Subcutaneous adipose tissue (tissue), 4 donors: Measurements from ENCODE around the gene SORBS2. TPM values are rescaled to one million over a fixed set of nuclear protein-coding genes. Genes with fewer than 3 reads are reported as not detected.

ENCODE experiments used
- total RNA-seq, 4 donors: library from RNA; depleted of rRNA; stranded (reverse); fragments of >200 nt; gene quantifications; one replicate each; pipeline ENCODE4 v1.1.0, GENCODE V29; 2016
- TF ChIP-seq, protein P1 (sequence below): fragments of 450-650 bp; IDR thresholded peaks from one replicate; pipeline ENCODE4 v1.5.1; 2016; ENCODE audit warnings: low read depth, mild to moderate bottlenecking, control low read depth, antibody characterized with exemption, moderate library complexity

SORBS2 gene
- total RNA-seq, 4 donors from 2014 or later = 6.8 to 59.0 (median 32.0) TPM

DNA sequence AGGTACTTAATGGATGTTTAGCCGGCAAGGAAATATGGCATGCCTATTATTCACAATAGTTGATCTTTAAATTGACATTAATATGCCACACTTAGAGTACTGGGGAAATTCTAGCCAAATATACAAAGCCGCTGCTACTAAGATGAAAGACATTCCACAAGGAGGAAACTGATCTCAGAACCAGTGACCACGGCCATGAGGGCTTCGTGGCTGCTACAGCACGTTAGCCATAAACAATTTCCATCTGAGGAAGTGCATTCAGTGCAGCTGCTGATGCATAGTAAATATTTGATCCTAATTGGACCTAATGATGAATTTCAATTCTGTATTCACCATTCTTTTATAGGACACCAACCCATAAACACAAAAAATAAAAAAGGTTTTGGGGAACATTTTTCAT, 59.1 kb downstream of the SORBS2 start:
- TF ChIP-seq, protein P1, sequence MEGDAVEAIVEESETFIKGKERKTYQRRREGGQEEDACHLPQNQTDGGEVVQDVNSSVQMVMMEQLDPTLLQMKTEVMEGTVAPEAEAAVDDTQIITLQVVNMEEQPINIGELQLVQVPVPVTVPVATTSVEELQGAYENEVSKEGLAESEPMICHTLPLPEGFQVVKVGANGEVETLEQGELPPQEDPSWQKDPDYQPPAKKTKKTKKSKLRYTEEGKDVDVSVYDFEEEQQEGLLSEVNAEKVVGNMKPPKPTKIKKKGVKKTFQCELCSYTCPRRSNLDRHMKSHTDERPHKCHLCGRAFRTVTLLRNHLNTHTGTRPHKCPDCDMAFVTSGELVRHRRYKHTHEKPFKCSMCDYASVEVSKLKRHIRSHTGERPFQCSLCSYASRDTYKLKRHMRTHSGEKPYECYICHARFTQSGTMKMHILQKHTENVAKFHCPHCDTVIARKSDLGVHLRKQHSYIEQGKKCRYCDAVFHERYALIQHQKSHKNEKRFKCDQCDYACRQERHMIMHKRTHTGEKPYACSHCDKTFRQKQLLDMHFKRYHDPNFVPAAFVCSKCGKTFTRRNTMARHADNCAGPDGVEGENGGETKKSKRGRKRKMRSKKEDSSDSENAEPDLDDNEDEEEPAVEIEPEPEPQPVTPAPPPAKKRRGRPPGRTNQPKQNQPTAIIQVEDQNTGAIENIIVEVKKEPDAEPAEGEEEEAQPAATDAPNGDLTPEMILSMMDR = no peak

DNA sequence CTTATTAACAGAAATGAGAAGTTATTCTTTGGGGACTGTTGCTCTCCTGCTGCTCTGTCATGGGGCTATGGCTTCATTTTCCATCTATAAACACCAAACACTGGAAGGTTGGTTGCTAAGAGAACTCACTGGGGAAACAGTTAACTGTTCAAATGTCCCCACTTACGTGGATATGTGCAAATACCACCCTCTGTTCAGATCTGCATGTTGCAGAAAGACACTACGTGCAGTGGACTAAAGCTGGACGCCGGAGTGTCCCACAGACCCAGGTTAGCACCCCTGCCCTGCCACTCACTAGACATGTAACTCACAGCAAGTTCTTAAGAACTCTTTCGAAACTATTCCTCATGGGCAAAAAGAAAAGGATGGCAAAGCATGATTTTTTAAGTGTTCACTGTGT, 62.1 kb downstream of the SORBS2 start:
- TF ChIP-seq, protein P1 = no peak

DNA sequence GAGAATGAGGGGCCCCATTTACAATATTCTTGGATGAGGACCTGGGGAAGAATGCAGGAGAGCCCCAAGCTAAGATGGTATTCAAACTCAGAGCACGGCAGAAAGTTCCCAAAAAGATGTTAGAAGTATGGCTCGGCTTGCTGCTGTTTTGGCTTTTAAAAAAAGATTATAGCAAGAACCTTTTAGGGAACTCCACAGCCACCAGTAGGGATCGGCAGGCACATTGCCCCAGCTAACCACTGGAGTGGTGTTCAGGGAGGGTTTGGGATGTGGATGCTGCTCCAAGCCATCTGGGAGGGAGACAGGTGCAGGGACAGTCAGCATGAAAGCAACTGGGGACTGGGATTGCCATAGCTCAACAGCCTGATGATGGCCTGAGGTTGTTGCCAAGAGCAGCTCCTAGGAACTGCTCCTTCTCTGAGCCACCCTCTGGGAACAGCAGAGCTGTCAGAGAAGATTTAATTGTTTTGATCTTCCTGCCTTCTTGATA, 63.0 kb downstream of the SORBS2 start:
- TF ChIP-seq, protein P1 = no peak

DNA sequence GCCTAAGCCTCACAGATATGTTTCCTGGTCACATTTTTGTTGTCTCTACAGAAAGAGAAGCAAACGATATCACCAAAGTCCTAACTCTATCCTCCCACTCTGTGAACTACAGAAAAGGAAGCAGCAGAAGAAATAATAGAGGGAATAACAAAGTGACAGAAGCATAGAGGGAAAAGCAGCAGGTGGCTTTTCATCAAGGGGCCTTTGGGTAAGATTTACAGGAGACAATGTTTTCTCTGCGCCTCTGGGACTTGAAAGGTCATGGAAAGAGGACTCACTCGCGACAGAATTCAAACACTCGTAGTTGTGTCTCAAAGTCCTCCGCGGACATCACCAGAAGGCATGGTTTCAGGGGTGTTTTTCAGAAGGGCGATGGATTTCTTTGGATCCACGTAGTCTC, 66.1 kb downstream of the SORBS2 start:
- TF ChIP-seq, protein P1 = no peak

DNA sequence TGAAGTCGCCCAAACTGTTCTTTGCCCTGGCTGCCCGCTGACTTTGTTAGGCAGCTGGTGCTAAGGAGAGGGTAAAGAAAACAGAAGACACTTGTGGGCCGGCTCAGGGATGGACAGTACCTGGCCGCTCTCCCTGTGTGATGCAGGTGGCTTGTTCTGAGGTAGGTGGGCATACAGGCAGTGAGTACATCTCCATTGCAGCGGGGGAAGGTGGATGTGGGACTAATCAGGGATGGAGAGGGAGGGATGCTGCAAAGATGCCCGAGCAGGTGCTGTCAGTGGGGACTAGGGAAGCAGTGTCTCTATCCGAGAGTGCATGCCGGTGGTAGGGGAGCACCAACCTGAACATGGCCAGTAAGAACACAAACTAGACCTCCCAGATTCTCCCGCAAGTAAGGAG, 67.0 kb downstream of the SORBS2 start:
- TF ChIP-seq, protein P1 = no peak

DNA sequence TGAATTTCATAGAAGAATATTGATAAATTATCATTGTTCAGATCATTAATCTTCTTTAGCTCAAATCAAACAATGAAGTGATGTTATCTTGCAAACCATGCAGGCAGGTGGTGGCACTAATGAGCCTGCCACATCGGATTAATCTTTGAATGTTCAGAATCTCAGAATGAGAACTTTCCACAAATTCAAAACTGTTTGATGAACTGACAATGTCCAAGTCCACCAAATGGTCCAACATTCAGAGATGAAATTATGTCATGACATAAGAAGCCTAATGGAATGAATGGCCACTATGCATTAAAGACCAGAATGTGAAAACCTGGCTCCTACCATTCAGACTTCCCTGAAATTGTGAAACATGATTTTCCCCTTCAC, 67.5 kb downstream of the SORBS2 start:
- TF ChIP-seq, protein P1 = no peak

DNA sequence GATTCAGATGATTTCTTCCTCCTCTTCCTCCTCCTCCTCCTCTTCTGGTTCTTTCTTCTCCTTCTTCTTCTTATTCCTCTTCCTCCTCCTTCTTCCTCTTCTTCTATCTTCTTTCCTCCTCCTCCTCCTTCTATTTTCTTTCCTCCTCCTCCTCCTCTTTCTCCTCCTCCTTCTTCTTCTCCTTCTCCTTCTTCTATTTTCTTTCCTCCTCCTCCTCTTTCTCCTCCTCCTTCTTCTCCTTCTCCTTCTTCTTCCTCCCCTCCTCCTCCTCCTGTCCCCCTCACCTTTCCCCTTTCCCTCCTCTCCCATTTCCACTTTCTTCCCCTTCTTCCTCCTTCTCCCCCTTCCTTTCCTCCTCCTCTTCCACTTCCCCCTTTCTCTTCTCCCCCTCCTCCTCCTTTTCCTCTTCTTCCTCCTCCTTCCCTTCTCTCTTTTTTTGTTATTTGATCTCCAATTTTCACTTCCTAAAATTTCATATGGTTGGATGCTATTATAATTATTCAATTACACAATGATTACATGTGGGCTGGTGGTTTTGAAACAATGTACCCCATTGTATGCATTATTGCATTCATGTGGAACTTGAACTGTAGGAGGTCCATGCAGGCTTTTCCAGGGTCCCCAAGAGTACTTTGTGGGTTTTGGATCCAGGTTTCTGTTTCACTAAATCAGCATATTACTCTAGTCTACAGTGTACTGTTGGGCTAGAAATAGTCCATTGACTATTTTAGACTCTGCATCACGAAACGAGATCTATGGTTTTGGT, 68.1 kb downstream of the SORBS2 start:
- TF ChIP-seq, protein P1 = no peak
